ELR (cell line): ENCODE data around the gene HCST.

ENCODE experiments used
- DNase-seq: peaks from one replicate; pipeline ENCODE4 v3.0.0-alpha.2; 2015; ENCODE audit warnings: low read depth

Gene HCST

DNA sequence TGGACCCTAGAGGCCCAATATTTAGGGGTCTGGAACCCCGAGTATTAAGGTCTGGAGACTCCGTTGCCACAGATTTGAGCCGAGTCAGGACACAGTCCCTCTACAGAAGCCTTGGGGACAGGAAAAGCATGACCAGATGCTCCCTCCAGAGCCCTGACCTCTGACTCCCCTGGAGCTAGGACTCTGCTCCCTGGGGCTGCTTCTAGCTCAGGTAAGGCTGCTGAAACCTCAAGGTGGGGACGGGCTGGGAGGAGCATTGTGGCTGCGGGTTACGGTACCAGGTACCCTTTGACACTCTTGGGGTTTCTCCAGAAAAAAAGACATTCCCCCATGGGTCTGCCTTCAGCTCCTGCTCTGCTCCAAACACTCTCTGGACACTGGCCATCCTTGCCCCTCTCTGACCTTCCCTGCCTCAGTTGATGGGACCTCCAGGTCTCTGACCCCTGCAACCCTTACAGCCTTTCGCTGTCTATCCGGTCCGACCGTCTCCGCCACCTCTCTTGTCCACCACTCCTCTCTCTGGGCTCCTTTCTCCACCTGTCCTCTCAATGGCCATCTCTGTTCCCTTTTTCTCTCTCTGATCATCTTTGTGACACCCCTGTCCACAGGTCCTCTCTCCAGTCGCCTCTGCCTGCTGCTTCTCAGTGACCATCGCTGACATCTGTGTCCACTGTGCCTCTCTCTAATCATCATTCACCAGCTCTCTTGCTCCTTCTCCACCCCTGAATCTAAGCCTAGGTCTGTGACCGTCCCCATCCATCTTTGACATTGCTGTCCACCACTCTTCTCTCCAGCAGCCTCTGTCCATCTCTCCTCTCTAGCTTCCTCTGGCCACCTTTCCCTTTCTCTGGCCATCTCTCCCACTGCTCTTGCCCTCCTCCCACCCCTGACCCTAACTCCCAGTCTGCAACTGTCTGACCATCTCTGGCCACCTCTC lies 35.3 kb downstream of the HCST start:
- DNase-seq, result no peak

DNA sequence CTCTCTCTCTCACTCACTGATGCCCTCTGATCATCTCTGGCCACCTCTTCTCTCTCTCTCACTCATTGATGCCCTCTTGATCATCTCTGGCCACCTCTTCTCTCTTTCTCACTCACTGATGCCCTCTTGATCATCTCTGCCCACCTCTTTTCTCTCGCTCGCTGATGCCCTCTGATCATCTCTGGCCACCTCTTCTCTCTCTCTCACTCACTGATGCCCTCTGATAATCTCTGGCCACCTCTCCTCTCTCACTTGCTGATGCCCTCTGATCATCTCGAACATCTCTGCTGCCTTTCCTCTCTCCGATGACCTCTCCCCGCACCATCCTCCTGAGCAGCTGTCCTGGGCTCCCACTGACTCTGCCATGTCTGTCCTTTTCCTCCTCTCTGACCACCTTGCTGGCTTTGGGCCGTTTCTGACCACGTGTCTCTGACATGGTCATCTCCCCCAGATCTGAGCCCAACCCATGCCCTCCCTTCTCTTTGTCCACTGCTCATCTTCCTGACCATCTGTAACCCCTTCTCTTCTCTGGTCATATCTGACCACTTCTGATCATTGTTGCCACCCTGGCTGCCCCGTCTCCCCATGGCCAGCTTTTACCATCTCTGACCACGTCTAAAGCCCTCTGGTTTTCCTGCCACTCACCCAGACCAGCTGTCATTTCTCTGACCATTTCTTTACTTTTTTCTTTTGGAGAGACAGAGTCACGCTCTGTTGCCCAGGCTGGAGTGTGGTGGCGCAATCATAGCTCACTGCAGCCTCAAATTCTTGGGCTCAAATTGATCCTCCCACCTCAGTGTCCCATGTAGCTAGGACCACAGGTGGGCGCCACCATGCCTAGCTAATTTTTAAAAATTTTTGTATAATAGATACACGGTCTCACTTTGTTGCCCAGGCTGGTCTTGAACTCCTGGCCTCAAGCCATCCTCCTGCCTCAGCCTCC lies 36.2 kb downstream of the HCST start:
- DNase-seq, result no peak

DNA sequence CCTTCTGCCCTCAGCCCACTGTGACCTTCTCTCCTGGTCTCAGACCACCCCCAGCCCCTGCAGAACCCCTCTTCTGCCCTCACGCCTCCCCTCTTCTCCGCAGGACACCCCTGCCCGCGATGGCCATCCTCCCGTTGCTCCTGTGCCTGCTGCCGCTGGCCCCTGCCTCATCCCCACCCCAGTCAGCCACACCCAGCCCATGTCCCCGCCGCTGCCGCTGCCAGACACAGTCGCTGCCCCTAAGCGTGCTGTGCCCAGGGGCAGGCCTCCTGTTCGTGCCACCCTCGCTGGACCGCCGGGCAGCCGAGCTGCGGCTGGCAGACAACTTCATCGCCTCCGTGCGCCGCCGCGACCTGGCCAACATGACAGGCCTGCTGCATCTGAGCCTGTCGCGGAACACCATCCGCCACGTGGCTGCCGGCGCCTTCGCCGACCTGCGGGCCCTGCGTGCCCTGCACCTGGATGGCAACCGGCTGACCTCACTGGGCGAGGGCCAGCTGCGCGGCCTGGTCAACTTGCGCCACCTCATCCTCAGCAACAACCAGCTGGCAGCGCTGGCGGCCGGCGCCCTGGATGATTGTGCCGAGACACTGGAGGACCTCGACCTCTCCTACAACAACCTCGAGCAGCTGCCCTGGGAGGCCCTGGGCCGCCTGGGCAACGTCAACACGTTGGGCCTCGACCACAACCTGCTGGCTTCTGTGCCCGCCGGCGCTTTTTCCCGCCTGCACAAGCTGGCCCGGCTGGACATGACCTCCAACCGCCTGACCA lies 37.2 kb downstream of the HCST start:
- no peak for DNase-seq

DNA sequence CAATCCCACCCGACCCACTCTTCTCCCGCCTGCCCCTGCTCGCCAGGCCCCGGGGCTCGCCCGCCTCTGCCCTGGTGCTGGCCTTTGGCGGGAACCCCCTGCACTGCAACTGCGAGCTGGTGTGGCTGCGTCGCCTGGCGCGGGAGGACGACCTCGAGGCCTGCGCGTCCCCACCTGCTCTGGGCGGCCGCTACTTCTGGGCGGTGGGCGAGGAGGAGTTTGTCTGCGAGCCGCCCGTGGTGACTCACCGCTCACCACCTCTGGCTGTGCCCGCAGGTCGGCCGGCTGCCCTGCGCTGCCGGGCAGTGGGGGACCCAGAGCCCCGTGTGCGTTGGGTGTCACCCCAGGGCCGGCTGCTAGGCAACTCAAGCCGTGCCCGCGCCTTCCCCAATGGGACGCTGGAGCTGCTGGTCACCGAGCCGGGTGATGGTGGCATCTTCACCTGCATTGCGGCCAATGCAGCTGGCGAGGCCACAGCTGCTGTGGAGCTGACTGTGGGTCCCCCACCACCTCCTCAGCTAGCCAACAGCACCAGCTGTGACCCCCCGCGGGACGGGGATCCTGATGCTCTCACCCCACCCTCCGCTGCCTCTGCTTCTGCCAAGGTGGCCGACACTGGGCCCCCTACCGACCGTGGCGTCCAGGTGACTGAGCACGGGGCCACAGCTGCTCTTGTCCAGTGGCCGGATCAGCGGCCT lies 37.9 kb downstream of the HCST start:
- DNase-seq, result no peak

DNA sequence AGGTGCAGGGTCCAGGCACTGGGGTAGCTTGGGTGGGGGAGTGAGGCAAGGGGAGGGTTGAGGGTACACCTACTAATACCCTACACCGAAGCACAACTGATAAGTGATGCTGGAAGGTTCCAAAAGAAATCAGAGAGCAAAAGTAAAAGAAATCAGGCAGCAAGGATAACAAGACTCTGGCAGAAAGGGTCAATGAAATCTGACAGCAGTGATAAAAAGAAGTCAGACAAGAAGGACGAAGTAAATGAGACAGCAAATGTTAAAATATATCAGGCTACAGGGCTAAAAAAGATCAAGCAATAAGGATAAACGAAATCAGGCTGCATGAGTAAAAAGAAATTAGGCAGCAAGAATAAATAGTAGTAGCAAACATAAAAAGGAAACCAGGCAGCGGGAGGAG lies 38.5 kb downstream of the HCST start:
- no peak for DNase-seq

DNA sequence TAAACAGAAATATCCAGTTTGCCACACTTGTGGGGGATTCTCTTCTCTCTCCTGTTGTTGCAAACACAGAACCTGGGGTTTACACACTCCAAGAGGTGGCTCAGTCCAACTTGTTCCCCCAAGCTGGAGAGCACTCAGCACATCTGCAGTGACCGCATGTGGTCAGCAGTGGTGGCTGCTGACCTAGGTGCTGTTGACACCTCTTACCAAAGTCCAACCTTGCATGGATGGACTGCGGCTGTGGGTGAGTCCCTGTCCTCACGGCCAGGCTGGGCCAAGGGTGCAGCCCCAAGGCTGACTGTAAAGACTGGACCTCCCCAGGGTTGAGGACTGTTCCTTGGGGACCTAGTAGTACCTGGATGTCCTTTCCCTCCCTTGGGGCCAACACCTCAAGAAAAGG lies 39.9 kb downstream of the HCST start:
- DNase-seq, result no peak

DNA sequence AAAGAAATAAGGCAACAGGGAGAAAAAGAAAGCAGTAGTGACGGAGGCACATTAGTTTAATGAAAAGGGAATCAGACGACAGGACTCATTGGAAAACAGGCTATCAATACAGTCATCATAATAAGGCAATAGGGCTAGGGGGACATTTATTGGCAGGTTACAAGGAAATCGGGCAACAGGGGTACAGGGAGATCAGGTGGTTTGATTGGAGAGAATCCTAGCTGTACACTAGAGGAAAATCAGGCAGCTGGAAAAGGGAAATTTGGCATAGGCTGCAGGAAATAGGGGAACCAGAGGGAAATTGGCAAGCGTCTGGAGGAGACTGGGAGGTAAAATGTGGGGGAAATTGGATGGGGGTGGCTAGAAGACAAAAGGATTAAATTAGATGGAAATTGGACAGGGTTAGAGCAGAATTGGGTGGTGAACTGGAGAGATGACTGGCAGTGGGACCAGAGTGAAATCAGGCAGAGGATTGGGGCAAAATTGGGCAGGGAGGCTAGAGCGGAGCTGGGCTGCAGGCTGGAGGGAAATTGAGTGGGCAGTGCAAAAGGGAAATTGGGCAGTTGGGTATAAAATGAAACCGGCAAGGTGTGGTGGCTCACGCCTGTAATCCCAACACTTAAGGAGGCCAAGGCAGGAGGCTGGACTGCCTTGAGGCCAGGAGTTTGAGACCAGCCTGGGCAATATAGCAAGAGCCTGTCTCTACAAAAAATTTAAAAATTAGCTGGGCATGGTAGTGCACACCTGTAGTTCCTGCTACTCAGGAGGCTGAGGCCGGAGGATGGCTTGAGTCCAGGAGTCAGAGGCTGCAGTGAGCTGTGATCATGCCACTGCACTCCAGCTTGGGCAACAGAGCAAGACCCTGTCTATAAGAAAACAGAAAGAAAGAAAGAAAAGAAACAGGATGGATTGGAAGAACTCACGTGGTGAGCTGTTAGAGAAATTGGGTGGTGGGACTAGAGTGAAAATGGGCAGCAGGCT lies 41.3 kb downstream of the HCST start:
- DNase-seq, result no peak

DNA sequence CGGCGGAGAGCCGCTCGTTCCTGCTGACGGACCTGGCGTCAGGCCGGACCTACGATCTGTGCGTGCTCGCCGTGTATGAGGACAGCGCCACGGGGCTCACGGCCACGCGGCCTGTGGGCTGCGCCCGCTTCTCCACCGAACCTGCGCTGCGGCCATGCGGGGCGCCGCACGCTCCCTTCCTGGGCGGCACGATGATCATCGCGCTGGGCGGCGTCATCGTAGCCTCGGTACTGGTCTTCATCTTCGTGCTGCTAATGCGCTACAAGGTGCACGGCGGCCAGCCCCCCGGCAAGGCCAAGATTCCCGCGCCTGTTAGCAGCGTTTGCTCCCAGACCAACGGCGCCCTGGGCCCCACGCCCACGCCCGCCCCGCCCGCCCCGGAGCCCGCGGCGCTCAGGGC lies 42.2 kb downstream of the HCST start:
- DNase-seq, result no peak

DNA sequence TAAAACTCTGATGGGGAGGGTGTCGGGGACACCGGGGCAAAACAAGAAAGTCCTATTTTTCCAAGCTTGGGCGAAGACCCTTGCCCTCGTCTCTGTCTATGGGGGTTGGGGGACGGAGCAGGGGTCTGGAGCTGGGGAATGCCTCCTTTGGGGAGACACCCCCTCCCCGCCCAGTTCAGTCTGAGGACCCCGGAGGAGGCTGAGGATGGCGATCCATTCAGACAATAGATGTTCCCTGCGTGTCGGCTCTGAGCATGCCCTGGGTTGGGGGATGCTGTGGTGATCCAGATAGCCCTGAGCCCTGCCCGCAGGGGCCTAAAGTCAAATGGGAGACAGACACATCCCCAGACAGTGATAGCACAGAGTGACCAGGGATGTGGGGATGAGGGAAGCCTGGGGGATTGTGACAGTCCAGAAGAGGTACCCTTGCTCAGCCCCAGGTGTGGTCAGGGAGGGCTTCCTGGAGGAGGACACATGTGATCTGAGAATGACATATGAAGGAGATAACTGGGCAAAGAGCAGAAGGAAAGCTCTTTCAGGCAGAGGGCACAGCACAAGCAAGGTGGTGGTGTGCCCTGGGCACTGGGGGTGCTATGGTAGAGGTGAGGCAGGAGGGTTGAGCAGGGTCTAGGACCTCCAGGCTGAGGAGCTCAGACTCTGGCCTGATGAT lies 42.9 kb downstream of the HCST start:
- DNase-seq, result no peak

DNA sequence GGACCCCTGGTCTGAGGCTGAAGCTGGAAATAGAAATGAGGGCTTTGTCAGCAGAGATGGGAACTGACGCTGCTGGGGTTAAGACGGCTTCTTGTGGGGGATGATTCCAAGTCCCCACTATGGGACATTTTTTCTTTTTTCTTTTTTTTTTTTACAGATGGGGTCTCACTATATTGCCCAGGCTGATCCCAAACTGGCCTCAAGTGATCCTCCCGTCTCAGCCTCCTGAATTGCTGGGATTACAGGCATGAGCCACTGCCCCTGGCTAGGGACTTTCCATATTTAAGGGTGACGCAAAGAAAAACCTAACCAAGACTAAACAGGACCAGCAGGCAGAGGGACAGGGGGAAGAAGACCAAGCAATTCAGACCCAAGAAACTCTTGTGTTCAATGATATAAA lies 43.9 kb downstream of the HCST start:
- DNase-seq, result no peak

DNA sequence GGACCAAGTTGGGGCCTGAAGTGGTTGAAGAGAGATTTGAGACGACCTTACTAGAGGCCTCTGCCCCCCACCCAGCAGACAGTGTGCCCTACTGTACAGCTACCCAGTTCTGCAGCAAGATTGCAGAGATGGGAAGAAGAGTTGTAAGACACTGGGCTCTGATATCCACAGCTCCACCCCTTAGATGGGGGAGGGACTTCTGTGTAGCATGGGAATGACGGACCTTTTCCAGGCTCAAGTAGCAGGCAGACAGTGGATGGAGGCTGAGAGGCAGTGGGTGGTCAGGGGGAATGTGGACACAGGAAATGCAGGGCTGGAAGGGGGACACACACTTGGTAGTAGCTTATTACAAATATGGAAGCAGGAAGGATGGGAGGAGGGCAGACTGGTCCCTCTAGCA lies 46.8 kb downstream of the HCST start:
- no peak for DNase-seq
